ENCODE data around the gene PLXNB2.

Gene PLXNB2

GRCh38 chr22:50314455-50315288, 7.2 kb upstream of the PLXNB2 start:
- Histone ChIP-seq H3K4me3 (no peak overlapping the region), H3K9me3 (no peaks in the 10 kb centered on the region), H3K4me1 (peaks cover 0 to 3% (median 1%) of the 10 kb centered on the region in 4 donors), H3K27ac (no peak overlapping the region), H3K36me3 (no peaks in the 10 kb centered on the region), H3K27me3 (no peaks in the 10 kb centered on the region)
- peak in 1 of 2 donors; percentile 76 for DNase-seq
- no peak for TF ChIP-seq CTCF (IDR thresholded peaks at IDR 0.05)
- intact Hi-C loops (cut with DNase I; ENCODE audit: low total_unique reads): no loop called here

- H3K27ac ChIP-seq: no peak overlapping the region
- H3K36me3 ChIP-seq: no peaks in the 10 kb centered on the region
- intact Hi-C loops (cut with DNase I; ENCODE audit: low total_unique reads): no loop called here
- no peak overlapping the region for H3K4me3 ChIP-seq
- no peak for TF ChIP-seq CTCF (IDR thresholded peaks at IDR 0.05)
- no peak for DNase-seq
- no peaks in the 10 kb centered on the region for H3K27me3 ChIP-seq
- no peaks in the 10 kb centered on the region for H3K9me3 ChIP-seq
- H3K4me1 ChIP-seq: peaks cover 0 to 9% (median 7%) of the 10 kb centered on the region in 4 donors
Measured at GRCh38 chr22:50314081-50314454, 6.6 kb upstream of the PLXNB2 start.

GRCh38 chr22:50313600-50313999, 6.2 kb upstream of the PLXNB2 start:
- Histone ChIP-seq H3K4me1 (peaks cover 0 to 14% (median 12%) of the 10 kb centered on the region in 4 donors), H3K4me3 (no peak overlapping the region), H3K27ac (no peak overlapping the region), H3K36me3 (no peaks in the 10 kb centered on the region), H3K27me3 (no peaks in the 10 kb centered on the region), H3K9me3 (no peaks in the 10 kb centered on the region)
- no peak for TF ChIP-seq CTCF (IDR thresholded peaks at IDR 0.05)
- no peak for DNase-seq
- intact Hi-C loops (cut with DNase I; ENCODE audit: low total_unique reads): no loop called here

GRCh38 chr22:50313021-50313420, 5.6 kb upstream of the PLXNB2 start:
- no peaks in the 10 kb centered on the region for H3K36me3 ChIP-seq
- H3K27ac ChIP-seq: no peak overlapping the region
- no peak for DNase-seq
- intact Hi-C loops (cut with DNase I; ENCODE audit: low total_unique reads): no loop called here
- TF ChIP-seq CTCF (IDR thresholded peaks at IDR 0.05): no peak
- H3K4me3 ChIP-seq: no peak overlapping the region
- no peaks in the 10 kb centered on the region for H3K27me3 ChIP-seq
- no peaks in the 10 kb centered on the region for H3K9me3 ChIP-seq
- H3K4me1 ChIP-seq: peaks cover 0 to 20% (median 18%) of the 10 kb centered on the region in 4 donors

GRCh38 chr22:50312371-50312770, 4.9 kb upstream of the PLXNB2 start:
- no peak for DNase-seq
- Histone ChIP-seq H3K9me3 (no peaks in the 10 kb centered on the region), H3K36me3 (no peaks in the 10 kb centered on the region), H3K27me3 (no peaks in the 10 kb centered on the region), H3K4me1 (peaks cover 0 to 23% (median 21%) of the 10 kb centered on the region in 4 donors), H3K4me3 (no peak overlapping the region), H3K27ac (no peak overlapping the region)
- intact Hi-C loops (cut with DNase I; ENCODE audit: low total_unique reads): no loop called here
- no peak for TF ChIP-seq CTCF (IDR thresholded peaks at IDR 0.05)

Data from tibial artery (tissue), 4 donors.